Kasumi-1 (cell line): ENCODE data around the gene RAI1.

Source experiments
- DNase-seq, 2 experiments: peaks; one replicate each; lab custom pipeline; 2025; lab: John Stamatoyannopoulos, UW

Gene RAI1

DNA sequence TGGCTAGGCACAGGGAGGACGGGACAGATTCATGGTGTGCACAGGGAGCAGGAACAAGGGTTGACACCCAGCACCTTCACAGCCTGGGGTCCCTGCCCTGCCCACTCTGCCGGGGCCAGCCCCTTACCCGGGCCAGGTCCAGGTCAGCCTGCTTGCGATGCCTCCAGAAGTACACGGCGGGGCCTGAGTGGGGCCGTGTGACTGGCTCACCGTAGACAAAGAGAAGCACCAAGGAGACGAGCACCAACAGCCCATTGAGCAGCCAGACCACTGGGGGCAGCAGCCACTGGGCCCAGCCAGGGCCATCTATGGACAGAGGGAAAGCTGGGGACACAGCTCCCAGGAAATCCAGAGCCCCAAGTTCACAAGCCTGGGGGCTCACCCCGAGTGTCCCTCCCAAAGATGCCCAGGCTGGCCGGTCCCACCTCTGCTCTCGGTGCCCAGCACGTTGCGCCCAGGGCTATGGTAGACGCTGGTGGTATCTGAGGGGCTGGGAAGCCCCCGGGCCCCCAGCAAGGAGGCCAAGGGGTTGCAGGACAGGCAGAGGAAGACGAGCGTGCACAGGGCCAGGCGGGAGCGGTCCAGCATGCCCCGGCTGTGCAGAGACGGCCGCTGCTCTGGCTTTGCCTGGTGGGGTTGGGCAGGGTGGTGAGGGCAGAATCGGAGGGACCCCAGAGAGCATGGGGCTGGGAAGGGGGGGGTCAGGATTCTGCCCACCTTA is 135.7 kb downstream of the RAI1 start:
- DNase-seq: no peak

DNA sequence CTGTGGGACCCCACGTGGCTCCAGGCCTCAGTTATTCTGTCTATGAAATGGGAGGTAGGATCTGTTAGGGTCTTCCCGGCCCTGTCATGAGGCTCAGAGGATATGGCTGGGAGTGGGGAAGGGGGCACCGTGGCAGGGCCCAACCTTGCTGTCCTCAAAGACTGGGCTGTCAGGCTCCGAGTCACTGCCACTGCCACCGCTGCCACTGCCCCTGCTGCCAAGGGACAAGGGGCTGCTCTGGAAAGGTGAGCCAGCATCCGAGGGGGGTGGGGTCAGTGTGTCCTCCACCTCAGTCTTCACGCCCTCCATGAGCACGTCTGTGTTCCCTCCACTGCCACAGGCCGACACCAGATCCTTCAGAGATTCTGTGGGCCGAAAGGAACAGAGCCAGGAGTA is 136.3 kb downstream of the RAI1 start:
- DNase-seq: no peak

DNA sequence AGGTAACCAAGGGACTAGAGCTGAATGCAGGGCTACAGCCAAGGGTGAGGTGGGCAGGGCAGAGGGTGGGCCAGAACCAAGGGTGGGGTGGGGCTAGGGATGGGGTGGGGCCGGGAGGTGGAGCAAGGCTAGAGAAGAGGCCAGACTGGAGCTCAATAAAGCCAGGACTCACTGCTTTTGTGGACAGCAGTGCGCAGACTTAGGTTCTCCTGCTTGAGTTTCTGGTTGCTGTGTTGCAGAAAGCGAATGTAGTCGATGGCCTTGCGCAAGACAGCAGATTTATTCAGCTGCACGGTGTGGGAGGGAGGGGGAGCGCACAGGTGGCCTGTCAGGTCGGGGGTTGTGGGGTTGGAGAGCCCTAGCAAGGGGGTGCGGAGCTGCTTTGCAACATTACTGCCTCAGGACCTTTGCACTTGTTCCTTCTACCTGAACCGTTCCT is 136.8 kb downstream of the RAI1 start:
- DNase-seq: peak in 1 of 2 experiments; percentile 4

DNA sequence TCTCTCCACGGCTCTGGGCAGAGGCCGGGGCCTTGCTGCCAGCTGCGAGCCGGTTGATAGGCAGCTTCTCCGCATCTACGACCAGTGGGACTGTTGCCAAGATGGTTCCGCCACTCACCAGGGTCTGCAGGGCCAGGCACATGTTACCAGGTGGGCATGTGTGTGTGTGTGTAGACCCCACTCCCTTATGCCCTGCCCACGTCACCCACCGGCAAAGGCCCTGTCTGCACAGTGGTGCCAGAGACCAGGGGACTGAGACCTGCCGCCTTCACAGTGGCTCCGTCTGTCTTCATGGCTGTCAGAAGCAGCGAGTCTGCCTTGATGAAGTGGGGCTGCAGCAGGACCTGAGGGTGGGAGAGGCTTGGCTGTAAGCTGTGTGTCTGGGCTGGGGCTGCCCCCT is 137.9 kb downstream of the RAI1 start:
- no peak for DNase-seq

DNA sequence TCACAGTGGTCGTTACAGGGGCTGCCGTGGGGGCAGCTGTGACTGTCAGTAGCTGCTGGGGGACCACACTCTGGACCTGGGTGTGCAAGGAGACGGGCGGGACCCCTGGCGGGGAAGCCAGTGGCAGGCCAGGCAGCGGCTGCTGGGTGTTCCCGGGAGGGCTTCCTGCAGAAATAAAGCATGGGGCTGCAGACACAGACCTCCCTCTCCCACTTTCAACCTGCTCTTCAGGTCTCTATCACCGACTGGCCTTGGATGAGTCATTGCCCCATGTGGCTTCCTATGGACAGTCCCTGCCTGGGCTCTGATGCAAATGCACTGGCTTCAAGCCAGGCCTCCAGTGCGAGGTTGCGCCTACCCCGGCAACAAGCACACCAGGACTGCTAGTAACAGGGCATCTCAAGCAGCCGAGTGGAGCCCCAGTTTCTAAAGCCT is 138.3 kb downstream of the RAI1 start:
- DNase-seq: peak in 1 of 2 experiments; percentile 1

DNA sequence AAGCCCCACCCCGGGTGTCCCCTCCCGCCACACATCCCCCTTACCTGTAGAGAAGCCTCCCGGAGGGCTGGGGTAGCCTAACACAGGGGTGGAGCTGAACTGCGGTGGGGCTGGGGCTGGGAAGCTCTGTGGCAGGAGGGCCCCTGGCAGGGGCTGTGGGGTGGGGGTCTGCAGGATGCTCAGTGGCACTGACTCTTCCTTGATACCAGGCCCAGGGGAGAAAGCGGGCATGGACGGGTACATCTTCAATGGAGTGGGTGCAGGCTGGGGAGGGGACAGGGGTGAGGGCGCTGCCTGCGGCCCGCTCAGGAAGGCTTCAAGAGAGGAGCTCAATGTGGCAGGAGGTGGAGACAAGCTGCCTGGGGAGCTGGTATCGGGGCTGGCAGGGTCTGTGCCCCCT is 138.8 kb downstream of the RAI1 start:
- no peak for DNase-seq

DNA sequence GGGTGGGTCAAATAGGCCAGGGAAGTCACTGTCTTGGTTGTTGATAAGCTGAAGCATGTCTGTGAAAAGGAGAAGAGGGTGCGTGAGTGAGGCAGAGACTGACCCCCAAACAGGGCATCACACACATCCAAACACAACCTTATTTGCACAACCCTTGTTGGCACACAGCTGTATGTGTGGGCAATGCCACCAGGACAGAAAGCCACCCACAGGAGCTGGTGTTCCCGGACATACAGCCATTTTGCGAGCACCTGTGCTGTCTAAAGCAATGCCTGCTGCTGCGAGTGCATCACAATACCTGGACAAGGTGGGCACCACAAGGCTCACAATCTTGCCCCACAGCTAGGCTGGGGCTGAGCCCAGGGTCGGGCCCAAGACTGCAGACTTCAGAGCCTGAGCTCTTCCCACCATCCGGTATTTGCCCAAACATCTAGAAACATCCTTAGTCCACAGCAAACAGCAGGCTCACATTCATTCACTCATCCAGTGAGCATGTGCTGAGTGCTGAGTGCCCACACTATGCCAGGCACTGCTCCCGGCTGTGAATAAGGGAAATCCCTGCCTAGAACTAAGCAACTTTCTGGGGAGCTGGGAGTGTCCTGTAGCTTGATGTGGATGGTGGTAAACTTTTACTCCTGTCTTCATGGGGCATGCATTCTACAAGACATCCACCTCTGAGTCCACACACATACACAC is 139.4 kb downstream of the RAI1 start:
- DNase-seq: no peak

DNA sequence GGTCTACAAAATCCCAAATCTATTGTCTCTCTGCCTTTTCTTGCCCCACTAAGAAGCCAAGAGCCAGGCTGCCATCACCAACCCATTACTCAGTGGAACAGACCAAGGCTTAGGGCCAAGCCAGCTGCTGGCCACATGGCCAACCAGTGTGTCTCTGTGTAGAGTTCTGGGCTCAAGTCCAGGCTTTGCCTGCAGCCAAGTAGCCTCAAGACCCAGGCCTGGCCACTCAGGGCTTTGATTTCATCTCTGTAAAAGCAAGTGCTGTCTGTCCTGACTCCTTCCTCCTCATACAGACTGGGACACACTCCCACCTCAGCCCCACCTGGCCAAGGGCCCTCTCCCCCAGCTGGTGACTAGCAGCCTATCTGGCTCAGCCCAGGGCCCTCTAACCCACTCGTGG is 140.9 kb downstream of the RAI1 start:
- DNase-seq: no peak

DNA sequence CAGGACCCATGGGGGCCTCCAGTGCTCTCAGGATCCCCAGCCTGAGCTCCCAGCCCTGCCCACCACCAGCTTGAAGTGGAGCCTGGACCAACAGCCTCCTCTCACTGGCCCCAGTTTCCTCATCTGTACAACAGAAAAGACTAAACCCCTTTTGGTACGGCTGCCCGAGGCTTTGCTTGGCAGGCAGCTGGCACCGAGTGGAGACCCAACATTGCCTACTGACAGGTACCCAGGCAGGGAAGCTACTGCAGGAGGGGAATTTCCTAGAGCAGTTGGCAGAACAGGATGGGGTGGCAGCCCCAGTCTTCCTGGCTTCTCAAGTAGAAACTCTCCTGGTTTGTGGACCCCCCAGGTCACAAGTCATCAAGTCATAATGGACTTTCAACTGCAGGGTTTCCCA is 141.4 kb downstream of the RAI1 start:
- DNase-seq: no peak

DNA sequence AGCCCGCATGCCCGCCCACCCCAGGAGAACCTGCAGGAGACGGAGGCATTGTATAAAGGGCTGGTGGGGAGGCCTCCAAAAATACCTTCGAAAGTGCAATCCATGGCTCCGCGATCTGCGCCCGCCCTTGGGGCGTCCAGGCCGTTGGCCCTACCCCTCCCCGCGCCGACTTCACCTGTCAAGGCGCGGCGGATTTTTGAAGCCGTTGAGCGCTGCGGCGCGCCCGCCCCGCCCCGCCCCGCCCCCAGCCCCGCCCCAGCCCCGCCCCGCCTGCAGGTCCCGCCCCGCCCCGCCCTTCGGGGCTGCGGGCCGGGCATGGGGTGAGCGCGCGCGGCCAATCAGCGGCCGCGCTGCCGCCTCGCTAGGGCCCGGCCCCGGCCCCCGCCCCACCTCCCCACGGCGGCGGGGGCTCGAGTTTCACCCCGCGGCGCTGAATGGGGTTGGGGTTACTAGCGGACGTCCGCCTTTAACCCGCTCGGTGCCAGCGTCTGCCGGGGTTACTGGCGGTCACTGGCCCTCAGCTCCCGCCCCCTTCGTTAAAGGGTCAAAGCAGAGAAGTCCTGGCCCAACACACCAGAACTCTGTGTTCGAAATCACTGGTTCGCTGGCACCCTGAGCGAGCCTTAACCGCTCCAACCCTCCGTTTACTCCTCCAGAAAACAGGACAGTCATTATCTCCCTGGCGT is 142.3 kb downstream of the RAI1 start:
- peak; percentile 15 to 37 for DNase-seq

DNA sequence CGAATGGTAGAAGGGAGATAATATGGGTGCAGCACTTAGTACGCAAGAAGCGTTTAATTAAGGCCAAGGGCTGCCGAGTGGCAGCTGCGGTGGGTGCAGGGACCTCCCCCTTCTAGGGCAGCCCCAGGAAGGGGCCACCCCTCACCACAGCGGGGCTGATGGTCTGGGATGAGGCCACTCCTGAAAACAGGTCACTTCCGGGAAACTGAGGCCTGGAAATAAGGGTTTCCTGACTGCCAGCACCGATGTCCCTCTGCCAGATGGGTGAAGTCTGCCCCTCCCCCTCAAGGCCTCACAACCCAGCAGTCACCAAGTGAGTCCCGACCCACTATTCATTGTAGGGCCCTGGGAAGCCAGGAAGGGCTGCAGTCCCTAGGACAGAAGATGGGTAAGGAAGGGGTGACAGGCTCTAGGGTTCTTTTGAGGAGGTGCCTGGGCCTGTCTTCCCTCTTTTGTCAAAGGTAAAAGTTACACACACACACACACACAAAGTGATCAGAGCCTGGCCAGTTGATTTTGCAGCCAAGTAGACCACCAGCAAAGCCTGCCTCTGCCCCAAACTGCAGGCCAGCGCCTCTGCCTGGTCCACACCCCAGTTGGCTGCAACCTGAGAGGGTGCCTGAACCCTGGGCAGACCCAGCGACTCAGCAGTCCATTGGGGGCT is 143.0 kb downstream of the RAI1 start:
- DNase-seq: no peak

DNA sequence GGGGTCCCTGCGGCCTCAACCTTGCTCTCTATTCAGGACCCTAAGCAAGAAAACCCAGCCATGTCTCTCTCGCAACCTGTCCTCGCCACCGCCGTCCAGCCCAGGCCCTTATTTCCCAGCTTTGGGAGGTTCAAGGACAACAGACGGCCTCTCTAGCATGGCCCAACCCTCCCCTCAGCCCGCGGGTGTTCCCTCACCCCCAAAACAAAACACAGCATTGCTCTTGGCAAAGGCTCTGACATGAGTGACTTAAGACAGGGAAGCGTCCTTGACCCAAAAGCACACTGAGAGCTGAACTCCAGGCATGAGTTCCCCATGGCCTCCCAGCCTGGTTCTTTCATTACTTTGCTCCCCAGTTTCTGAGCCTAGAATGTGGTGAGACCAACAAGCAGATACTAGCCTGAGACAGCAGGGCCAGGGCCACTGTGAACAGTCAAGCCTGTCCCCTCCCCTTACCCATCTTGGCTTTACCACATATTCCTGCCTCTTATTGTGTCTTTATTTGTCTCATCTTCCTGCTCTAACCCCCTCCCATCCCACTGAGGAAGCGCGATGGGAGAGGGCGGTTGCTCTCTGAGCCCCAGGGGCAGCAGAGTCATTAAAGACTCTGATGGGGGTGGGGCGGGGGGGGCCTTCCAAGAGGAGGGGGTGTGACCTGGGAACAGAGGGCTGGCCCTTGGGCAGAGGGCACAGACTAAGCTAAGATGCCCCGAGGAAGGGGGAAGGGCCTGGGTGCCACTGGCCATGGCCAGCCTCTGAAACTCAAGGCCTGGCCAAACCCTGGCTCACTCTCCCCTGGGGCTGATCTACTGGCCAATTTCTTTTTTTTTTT is 143.7 kb downstream of the RAI1 start:
- peak in 1 of 2 experiments; percentile 6 for DNase-seq

DNA sequence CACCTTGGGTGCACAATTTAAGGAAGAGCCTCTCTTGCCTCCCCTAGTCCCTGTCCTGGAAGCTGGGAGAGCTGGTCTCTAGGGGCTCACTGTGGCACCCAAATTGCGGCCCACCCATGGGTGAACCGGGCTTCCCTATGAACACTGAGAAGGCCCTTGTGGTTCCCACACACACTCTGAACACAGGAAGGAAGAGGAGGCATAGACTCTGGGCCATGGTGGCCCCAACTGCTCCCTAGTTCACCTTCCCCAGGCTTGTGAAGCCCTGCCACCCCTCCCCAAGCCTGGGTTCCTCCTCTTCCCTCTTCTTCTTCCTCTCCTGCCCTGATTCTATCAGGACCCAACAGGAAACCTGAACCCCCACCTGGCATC is 145.1 kb downstream of the RAI1 start:
- DNase-seq: peak in 1 of 2 experiments; percentile 22

DNA sequence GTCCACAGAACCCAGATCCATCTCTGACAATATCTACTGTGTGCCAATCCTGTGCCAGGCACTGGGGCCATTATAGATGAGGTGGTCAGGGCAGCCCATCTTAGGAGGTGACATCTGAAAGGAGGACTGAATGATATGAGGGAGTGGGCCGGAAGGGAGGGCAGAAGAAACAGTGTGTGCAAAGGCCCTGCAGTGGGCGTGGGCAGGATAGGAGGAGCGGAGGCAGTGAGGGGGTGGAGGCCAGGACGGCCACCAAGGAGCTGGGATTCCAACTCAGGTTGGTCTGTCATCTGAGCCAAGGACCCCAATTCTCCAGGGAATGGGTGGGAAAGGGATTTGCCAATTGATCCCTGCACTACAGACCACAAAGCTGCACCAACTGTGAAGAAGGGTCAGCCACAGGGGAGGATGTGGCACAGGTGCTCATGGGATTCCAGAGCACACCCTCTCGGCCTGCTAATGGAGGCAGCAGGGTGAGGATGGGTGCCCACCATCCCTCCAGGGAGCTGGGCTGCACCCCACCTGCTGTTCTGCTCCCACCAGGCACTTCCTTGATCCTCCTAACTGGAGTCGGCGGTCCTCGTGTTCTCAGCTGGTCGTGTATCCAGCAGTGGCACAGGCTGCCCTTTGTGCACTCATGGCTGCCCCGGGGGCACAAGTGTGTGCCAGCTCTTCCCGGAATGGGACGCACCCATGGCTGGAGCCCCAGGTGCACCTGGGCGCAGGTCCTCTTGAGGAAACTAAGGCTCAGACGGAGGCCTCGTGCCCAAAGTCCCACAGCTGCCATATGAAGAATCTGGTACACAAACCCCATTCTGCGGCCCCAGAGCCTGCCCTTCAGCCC is 145.9 kb downstream of the RAI1 start:
- DNase-seq: no peak

DNA sequence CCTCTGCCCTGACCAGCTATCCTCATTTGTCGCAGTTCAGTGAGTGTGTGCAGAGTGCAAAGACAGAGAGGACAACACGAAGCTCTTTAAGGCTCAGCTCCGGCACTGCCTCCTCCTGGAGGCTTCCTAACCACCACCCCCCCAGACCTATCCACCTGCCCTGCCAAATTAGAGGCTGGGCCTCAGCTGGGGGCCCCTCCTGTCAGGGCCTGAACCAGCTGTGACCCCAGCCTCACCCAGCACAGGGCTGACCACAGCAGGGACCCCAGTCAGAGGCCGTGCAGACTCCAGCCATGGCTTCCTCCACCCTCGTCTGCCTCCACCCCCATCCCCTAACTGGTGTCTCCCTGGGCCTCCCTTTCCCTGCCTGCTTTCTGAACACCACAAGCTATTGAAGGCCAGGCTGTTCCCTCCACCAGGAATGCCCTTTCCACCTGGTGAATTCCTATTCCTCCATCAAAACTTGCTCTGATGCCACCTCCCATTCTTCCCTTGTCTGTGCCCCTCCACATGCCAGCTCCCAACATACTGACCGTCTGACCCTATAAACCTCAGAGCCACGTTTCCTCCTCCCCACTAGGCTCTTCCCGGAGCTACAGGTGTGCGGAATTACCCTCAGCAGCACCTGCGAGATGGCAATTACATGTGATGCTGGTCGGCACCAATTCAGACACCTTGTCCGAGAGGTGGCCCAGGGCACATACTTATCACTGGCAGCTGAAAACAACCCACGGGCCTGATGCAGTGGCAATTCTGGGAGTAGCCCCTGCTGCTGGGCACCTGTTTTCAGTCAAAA is 146.8 kb downstream of the RAI1 start:
- no peak for DNase-seq

DNA sequence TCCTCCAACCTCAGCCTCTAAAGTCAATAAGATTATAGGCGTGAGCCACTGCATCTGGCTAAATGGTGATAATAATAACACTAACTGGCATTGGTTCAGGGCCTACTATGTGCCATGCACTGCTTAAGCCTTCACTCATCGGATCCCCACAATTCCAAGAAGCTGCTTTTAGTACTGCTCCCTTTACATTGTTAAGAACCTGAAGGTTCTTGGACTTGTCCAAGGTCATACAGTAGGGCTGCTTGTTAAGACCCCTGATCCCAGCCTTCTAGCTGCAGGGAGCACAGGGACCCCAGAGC is 149.0 kb downstream of the RAI1 start:
- no peak for DNase-seq

DNA sequence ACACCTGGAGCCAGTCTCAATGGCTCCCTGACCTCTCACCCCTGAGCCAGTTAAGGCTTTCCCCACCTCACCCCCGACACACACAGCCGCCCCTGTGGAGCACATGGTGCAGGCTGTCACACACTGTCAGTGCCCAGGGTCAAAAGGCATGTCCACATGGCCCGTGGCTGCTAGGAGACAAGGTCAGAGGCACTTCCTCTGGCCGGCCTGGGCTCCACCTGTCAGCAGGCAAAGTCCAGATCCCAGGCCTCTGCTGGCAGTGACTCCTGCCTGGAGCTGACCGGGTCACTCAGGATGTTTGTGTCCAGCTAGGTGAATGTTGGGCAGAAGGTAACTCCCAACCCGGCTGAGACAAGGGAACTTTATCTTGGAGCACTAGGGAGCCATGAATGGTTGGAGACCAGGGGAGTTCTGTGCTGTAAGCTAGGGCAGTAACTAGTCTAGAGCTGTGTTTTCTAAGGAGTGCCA is 149.5 kb downstream of the RAI1 start:
- no peak for DNase-seq

DNA sequence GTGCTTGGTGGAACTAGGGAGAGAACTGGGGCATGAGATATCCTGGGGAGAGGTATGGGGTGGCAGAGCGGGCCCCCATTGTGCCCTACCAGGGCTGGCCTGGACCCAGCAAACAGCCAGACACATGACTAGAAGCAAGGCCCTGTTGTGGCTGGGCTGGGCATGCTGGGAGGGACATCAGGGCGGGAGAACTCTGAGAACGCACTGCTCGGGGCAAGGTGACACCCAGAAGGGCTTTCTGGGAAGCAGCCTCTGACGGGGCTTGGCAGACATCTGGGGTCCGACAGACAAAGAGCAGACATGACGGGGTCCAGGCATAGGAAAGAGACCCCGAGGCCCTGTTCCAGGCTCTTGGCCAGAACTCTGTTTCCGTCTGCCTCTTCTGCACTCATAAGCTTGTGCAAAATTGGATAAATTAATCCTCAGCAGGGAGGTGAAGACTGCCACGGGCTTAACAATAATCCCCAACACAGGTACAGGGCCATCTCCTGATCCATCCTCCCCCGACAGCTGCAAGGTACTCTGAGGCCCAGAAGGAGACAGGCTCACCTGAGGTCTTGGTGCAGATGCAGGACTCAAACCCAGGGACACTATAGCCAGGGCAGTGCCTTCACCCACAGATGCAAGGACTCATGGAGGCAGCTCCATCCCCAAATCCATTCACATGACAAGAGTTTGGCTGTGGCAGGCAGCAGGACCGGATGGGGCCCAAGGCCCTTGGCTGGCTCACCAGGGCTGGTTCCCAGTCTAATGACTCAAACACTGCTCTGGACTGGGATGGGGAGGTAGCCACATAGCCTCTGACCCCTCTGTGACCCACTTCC is 150.2 kb downstream of the RAI1 start:
- DNase-seq: no peak

DNA sequence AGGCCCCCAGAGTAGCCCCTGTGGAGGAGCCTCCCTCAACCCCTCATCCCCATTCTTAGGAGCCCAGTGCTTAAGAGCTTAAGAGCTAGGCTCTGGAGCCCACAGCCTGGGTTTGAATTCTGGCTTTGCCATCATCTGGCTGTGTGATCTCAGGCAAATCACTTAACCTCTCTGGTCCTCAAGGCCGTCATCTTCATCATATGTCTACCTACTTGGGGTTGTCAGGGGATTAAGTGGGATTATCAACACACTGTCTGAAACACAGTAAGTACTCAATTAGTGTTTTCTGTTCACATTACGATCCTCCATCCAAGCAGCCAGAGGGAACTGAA is 150.7 kb downstream of the RAI1 start:
- DNase-seq: no peak
